Smooth muscle cell (in vitro differentiated cells): ENCODE measurements around the gene ECSIT. TPM values are rescaled to one million over a fixed set of nuclear protein-coding genes. Genes with fewer than 3 reads are reported as not detected.

Experiments used
- DNase-seq: peaks from one replicate; lab custom pipeline; 2025; ENCODE audit not compliant: unreplicated experiment; lab: John Stamatoyannopoulos, UW
- H2AFZ ChIP-seq: fragments of 200-600 bp; sonication (generic); 2 replicates; pipeline ENCODE4 v1.6.0; 2016; ENCODE audit warnings: antibody characterized with exemption, low read depth, mild to moderate bottlenecking
- H3F3A ChIP-seq: fragments of 200-600 bp; sonication (generic); 2 replicates; pipeline ENCODE4 v1.6.0; 2017; ENCODE audit warnings: antibody characterized with exemption, low read depth
- H3K27ac ChIP-seq: fragments of 200-600 bp; sonication (generic); 2 replicates; pipeline ENCODE4 v1.5.1; 2016; ENCODE audit warnings: low read depth, mild to moderate bottlenecking
- H3K27me3 ChIP-seq: fragments of 200-600 bp; sonication (generic); 2 replicates; pipeline ENCODE4 v1.6.1; 2016; ENCODE audit warnings: low read depth, mild to moderate bottlenecking
- H3K36me3 ChIP-seq: fragments of 200-600 bp; sonication (generic); 2 replicates; pipeline ENCODE4 v1.5.1; 2016; ENCODE audit warnings: low read depth
- H3K4me1 ChIP-seq: fragments of 200-600 bp; sonication (generic); 2 replicates; pipeline ENCODE4 v1.5.1; 2016; ENCODE audit warnings: low read depth
- H3K4me2 ChIP-seq: fragments of 200-600 bp; sonication (generic); 2 replicates; pipeline ENCODE4 v1.6.0; 2016; ENCODE audit warnings: mild to moderate bottlenecking
- H3K4me3 ChIP-seq: fragments of 200-600 bp; sonication (generic); 2 replicates; pipeline ENCODE4 v1.5.1; 2016; ENCODE audit warnings: mild to moderate bottlenecking
- H3K79me2 ChIP-seq: fragments of 200-600 bp; sonication (generic); 2 replicates; pipeline ENCODE4 v1.6.0; 2016; ENCODE audit warnings: low read depth, mild to moderate bottlenecking
- H3K9ac ChIP-seq: fragments of 200-600 bp; sonication (generic); 2 replicates; pipeline ENCODE4 v1.6.0; 2016; ENCODE audit warnings: low read depth
- H3K9me3 ChIP-seq: fragments of 200-600 bp; sonication (generic); replicated peaks from 2 replicates; pipeline ENCODE4 v1.5.1; 2016; ENCODE audit warnings: low read depth
- H4K20me1 ChIP-seq: fragments of 200-600 bp; sonication (generic); 2 replicates; pipeline ENCODE4 v1.6.0; 2016; ENCODE audit warnings: low read depth
- WGBS: methylation state at CpG from one replicate; pipeline ENCODE4 v1.1.7; 2016; ENCODE audit warnings: low lambda C conversion rate; 5-methylcytosine and 5-hydroxymethylcytosine counted together
- polyA plus RNA-seq: library from polyadenylated mRNA; unstranded; fragments of >200 nt; fragmentation: Nextera tagmentation; extraction: Ambion mirVana; gene quantifications from 2 replicates; pipeline ENCODE4 v1.2.1, GENCODE V29; 2016
- total RNA-seq: library from RNA; depleted of rRNA; stranded (reverse); fragments of >200 nt; gene quantifications from 2 replicates; pipeline ENCODE4 v1.2.3, GENCODE V29; 2014
- TF ChIP-seq, protein P1 (sequence below): fragments of 200-600 bp; sonication (generic); IDR thresholded peaks from 2 replicates; pipeline ENCODE4 v1.5.1; 2017; ENCODE audit warnings: borderline replicate concordance, mild to moderate bottlenecking, antibody characterized with exemption; ENCODE audit not compliant: insufficient read depth, poor library complexity, severe bottlenecking

ECSIT gene
- total and polyA plus RNA-seq, 2 experiments from 2014 or later, result 21.1 to 32.1 TPM

DNA sequence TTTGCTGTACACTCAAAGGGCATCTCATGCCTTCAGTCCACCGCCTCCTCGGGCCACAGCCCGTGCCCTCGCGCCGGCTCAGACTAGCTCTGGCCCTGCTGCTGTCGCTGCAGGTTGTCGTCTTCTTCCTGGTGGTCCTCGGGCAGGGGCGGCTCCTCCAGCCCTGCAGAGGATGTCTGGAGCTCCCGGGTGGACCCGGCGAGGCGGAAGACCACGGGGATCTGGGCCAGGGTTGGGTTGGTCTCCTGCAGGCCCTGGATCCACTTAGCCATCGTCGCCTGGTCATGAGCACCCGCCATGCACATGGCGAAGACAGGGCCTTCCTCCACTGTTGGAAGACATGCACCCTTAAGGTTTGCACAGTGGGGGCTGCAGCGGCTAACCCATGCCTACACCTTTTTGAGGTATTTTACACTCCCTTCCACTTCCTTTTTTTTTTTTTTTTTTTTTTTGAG is 22.8 kb downstream of the ECSIT start:
- no peak for DNase-seq
- Histone ChIP-seq H3K27me3 (no peaks in the 10 kb centered on the region), H3K9ac (no peak overlapping the region), H4K20me1 (no peaks in the 10 kb centered on the region), H3K79me2 (no peaks in the 10 kb centered on the region), H3K9me3 (no peaks in the 10 kb centered on the region), H2AFZ (peak overlapping the region; percentile 13), H3K4me2 (peak overlapping the region; percentile 87), H3K4me1 (peaks cover 6% of the 10 kb centered on the region), H3K27ac (no peak overlapping the region), H3K36me3 (no peaks in the 10 kb centered on the region), H3F3A (no peaks in the 10 kb centered on the region), H3K4me3 (peak overlapping the region; percentile 78)
- TF ChIP-seq, protein P1, sequence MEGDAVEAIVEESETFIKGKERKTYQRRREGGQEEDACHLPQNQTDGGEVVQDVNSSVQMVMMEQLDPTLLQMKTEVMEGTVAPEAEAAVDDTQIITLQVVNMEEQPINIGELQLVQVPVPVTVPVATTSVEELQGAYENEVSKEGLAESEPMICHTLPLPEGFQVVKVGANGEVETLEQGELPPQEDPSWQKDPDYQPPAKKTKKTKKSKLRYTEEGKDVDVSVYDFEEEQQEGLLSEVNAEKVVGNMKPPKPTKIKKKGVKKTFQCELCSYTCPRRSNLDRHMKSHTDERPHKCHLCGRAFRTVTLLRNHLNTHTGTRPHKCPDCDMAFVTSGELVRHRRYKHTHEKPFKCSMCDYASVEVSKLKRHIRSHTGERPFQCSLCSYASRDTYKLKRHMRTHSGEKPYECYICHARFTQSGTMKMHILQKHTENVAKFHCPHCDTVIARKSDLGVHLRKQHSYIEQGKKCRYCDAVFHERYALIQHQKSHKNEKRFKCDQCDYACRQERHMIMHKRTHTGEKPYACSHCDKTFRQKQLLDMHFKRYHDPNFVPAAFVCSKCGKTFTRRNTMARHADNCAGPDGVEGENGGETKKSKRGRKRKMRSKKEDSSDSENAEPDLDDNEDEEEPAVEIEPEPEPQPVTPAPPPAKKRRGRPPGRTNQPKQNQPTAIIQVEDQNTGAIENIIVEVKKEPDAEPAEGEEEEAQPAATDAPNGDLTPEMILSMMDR, result no peak
- WGBS, result 70% methylated on average over 20 of the region's 20 CpGs

DNA sequence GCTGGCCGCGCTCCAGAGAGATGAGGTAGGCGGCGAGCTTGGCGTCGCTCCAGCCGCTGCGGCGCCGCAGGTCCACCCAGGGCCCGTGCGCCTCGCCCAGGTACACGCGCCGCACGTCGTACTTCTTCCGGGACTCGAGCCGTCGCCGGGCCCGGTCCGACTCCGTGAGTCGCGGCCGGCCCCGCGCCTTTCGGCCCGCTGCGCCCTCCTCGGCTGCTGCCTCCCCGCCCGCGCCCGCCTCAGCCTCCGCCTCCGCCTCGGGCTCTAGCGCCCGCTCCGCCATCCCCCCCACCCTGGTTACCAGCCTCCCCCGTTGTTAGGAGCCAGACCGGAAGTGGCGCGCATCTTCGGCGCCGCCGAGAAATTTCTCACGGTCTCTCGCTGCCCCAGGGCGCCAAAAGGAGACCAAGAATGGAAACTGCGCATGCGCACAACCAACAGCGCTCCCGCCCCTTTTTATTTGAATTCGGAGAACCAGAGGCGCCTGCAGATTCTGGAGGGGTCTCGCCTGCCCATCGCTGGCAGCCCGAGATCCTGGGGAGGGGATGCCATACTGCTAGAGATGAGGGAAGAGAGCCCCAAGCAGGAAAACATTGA is 23.3 kb downstream of the ECSIT start, which contains the start of gene ZNF653:
TSS of gene ZNF653 (minus strand) at position 336 of the 597 bp plus-strand sequence. CDS start at position 283, 53 bp downstream.
- Histone ChIP-seq H3K4me3 (peak within 1 kb of the TSS; percentile 78), H3K9ac (peak within 1 kb of the TSS; percentile 92), H3K4me2 (peak within 1 kb of the TSS; percentile 87), H3K4me1 (peaks cover 6% of the 10 kb centered on the region), H3K27me3 (no peaks in the 10 kb centered on the region), H3K79me2 (no peaks in the 10 kb centered on the region), H4K20me1 (no peaks in the 10 kb centered on the region), H3K9me3 (no peaks in the 10 kb centered on the region), H3K36me3 (no peaks in the 10 kb centered on the region), H3K27ac (peak within 1 kb of the TSS; percentile 72), H3F3A (no peaks in the 10 kb centered on the region), H2AFZ (peak within 1 kb of the TSS; percentile 73)
- TF ChIP-seq, protein P1, result no peak
- WGBS, result under 1% methylated on average over 33 of the region's 65 CpGs
- peak; percentile 85 for DNase-seq

DNA sequence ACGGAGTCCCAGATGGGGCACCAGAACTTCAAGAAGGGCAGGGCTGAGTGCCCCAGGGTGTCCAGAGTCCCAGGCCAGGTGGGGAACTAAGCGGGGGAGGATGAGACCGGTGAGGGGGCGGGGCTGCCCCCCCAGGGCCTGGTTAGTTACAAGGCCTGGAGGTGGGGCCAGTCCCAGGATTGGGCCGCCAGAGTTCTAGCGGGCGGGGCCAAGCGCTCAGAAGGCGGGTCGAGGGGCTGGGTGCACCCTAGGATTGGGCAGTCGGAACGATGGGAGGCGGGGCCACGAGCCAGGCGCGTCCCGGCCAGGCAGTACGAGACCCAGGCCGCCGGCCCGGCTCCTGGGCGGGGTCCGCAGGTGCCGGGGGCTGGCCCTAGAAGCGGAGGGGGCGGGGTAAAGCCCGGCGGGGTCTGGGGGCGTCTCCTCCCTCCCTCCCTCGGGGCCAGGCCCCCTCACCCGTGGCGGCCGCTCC is 23.9 kb downstream of the ECSIT start:
- TF ChIP-seq, protein P1, result no peak
- Histone ChIP-seq H3K4me3 (peak overlapping the region; percentile 78), H3K27ac (peak overlapping the region; percentile 72), H3K9ac (peak overlapping the region; percentile 92), H3K79me2 (no peaks in the 10 kb centered on the region), H3F3A (no peaks in the 10 kb centered on the region), H3K4me1 (peaks cover 6% of the 10 kb centered on the region), H3K36me3 (no peaks in the 10 kb centered on the region), H3K4me2 (peak overlapping the region; percentile 87), H3K27me3 (no peaks in the 10 kb centered on the region), H3K9me3 (no peaks in the 10 kb centered on the region), H4K20me1 (no peaks in the 10 kb centered on the region), H2AFZ (peak overlapping the region; percentile 73)
- DNase-seq, result peak; percentile 84
- under 1% methylated on average over 7 of the region's 33 CpGs for WGBS

DNA sequence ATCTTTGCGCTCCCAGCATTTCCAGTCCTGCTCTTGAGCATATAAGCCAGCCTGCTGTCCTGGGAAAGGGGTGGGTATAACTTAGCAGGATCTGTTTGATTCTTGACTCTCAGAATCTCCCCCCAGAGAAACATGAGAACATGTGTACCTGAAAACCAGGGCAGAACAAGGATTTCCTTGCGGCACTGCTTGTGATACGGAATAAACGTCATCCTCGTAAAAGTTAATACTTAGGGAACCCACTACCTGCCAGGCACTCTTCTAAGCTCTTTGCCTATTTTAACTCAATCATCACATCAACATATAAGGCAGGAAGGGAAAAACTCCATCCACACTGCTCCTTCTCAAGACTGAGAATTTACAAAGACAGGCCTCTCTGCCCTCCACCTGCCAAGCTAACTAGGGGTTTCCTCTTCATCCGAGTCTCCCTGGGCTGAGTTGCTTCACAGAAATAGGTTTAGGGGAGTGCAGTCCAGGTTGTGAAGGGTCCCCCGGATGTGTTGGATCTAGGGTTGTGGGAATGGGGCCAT is 24.4 kb downstream of the ECSIT start:
- no peak for DNase-seq
- Histone ChIP-seq H3K9me3 (no peaks in the 10 kb centered on the region), H3K36me3 (no peaks in the 10 kb centered on the region), H2AFZ (no peak overlapping the region), H3K9ac (peak overlapping the region; percentile 92), H3K4me2 (peak overlapping the region; percentile 87), H3K27me3 (no peaks in the 10 kb centered on the region), H3K27ac (peak overlapping the region; percentile 72), H4K20me1 (no peaks in the 10 kb centered on the region), H3K4me1 (peaks cover 6% of the 10 kb centered on the region), H3K4me3 (peak overlapping the region; percentile 78), H3F3A (no peaks in the 10 kb centered on the region), H3K79me2 (no peaks in the 10 kb centered on the region)
- WGBS, result 72% methylated on average over 7 of the region's 7 CpGs
- TF ChIP-seq, protein P1, result no peak
